DMS53 treated with DMSO at 0.1 percent for 48 hours (cell line): Measurements from ENCODE around the gene TRAPPC3.
"Not testable (repeated sequence)": the region's sequence is repeated elsewhere in the genome, so short reads cannot be mapped to it uniquely, and the experiment has no call there.

ENCODE experiments used
- DNase-seq: peaks from one replicate; lab custom pipeline; 2025; ENCODE audit not compliant: unreplicated experiment; lab: John Stamatoyannopoulos, UW

TRAPPC3 gene

DNA sequence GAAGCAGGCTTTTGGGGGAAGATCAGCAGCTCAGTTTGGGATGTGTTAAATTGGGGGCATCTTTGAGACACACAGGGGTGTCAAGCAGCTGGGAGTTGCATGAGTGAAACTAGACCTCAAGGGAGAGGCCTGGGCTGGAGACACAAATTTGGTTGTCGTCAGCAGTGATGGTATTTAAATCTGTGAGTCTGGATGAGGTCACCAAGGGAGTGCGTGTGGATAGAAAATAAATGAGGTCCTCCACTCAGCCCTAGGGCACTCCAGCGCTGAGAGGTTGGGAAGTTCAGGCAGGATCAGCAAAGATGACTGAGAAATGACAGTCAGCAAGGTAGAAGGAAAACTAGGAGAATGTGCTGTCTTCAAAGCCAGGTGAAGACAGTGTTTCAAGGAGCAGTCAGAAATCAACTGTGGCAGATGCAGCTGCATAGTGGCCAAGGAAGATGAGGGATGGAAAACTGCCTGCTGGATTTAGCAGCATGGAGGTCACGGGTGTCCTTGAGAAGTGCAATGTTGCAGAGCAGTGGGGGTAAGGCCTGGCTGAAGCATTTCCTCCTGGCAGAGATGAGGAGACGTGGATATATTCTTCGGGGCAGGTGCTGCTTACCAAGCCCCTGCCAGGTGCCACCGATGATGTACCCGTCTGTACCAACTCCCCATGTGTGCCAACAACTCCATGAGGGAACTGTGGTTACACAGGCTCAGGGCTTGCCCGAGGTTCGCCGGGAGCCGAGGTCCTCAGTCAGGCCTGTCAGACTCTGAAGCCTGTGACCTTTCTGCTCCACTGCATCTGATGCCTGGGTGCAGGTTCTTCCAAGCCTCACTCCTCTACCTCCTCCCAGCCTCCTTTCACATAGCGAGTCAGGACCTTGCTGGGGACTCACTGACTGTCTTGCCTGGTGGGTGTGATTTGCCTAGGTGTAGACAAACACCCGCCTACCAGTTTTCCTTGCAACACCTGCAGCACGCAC, 17.9 kb upstream of the TRAPPC3 start:
- no peak for DNase-seq

DNA sequence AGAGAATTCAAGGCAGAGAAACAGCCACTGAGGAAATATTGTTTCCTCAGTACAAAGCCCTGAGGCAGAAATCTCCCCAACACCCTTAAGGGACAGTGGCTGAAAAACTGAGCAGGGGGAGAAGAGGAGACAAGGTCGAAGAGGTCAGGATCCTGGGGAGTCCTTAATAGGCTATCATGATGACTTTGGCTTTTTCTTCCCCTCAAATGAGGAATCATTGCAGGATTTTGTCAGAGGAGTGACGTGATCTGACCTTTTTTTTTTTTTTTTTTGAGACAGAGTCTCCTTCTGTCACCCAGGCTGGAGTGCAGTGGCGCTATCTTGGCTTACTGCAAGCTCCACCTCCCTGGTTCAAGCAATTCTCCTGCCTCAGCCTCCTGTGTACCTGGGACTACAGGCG, 16.9 kb upstream of the TRAPPC3 start:
- DNase-seq: no peak

DNA sequence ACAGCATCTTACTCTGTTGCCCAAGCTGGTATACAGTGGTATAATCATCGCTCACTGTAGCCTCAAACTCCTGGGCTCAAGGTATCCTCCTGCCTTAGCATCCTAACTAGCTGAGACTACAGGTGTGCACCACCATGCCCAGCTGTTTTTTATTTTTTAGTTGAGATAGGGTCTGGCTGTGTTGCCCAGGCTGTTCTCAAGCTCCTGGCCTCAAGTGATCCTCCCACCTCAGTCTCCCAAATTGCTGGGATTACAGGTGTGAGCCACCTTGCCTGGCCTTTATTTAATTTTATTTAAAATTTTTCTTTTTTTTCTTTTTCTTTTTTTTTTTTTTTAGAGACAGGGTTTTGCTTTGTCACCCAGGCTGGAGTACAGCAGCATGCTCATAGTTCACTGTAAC, 15.9 kb upstream of the TRAPPC3 start:
- no peak for DNase-seq

DNA sequence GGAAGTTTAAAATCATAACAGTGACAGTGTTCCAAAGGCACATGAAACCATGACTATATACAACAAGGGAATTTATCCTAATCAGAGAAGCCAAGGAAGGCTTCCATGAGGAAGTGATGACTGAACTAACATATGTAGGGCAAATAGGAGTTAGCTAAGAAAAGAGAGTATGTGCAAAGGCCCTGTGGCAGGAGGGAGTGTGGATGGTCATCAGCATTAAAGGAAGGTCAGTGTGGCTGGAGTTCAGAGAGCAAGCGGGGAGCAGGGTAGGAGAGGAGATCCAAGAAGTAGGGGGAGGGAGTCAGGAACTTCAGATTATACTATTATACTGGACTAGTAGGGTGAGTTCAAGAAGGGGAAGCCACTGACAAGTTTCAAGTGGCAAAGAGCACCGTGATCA, 15.1 kb upstream of the TRAPPC3 start:
- DNase-seq: no peak

DNA sequence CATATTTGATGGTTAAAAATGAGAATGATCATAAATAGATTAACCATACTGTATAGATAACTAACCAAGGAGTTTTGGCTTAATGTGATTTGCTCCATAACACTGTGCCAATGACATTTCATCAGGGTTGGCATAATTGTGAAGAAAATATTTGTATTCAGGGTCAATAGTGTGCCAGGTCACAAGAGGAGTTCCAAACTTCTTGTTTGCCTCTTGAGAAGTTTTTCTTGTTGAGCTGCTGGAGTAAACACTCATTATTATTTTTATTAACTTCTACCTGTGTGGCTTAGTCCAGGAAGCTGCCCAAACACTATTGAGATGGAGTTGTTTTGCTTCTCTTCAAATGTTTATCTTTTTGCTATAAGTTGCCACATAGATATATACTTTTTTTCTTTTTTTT, 14.1 kb upstream of the TRAPPC3 start:
- no peak for DNase-seq

DNA sequence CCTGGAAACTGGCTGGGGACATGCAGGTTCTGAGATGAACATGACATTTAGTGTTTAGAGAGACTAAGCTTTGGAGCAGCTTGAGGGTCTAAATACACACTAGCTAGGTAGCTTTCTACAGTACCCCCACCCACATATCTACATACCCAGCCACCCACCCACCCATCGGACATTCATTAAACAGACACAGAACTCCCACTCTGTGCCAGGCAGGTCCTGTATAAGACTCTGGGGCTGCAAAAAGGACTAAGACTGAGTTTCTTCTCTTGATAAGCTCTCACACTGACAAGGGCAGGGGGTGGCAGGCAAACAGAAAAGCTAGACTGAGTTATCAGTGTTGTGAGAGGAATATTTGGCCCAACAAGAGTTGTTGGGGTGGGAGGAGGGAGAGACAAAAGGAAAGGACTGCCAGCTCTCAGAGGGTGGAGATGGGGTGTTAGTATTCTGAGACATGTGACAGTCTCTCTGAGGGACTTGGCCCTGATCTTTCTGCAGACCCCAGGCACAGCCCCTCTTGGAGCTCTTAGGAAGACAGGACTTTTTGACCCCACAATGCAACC, 13.5 kb upstream of the TRAPPC3 start:
- DNase-seq: no peak

DNA sequence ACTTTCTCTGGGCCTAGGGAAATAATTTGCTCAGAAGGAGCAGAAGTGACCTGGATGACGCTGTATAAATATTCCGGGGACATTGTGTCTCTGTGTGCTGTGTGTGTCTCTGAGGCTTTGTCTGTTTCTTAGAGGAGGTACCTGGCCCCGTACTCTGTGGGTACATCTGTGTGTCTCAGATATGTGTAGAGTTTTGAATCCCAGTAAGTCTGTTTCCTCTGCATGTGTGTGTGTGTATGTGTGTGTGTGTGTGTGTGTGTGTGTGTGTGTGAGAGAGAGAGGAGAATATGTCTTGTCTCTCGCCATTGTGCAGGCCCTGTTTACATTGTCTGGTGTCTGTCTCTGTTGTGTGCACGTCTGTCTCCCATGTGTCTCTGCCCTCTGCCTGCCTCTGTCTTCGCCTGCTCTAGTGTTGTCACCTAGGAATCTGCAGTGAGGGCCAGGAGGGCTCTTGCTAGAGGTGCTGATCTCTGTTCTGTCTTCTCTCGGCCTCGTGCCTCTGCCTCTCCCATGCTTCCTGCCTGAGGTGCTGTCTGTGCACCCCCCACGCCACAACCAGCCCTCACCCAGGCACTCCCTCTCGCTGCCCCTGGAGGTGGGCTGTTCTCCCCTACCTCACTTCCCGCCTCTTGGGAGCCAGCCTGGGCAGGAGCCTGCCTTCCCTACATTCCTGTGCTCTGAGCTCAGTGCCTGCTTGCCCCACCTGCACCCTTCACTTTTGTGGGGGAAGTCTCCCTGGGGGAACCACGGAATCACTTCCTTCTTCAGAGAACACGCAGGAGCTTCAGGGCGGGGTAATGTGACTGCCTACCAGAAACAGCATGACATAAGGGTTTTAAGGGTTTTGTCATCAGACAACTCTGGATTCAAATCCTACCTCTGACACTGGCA, 12.6 kb upstream of the TRAPPC3 start:
- no peak for DNase-seq

DNA sequence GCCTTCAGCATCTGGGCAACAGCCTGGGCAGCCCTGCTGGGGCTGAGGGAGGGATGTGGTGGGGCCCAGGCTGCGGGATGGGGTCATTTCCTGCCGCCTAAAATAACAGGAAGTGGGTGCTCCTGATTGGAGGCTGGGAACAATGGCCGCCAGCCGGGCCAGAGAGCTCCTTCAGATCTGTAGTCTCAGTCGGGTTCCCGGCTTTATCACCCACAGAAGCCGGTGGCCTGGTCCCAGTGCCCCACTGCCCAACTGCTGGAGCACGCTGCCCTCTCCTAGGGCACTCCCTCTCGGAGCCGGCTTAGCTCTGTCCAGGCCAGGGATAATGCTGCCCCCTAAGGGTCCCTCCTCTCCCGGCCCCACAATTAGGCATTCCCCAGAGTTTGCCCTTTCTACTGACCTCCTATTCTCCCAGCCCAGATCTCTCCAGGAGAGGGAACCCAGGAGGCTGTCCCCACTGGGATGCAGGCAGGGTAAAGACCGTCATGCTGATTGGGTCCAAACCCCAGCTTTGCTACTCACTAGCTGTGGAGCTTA, 11.7 kb upstream of the TRAPPC3 start:
- no peak for DNase-seq

DNA sequence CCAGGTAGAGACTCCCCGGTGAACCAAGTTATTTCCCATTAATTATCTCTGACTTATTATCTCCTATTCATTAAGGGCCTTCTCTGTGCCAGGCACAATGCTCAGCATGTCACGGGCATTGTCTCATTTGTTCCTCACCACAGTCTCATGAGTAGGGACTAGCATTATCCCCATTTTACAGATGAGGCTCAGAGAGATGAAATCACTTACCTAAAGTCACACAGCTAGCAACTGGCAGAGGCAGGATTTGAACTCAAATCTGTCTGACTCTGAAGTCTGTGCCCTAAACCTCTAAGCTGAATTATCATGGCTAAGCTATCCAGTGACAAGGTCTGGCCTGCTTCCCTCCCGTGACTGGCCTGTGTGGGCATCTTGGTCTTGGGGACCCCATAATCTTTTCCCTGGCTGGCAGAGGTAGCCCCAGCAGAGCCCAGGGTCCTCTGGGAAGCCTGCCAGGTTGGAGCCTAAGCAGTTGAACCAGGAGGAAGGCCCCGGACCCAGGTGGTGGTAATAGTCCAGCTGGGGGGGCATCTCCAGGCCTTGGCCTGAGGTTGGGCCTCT, 11.2 kb upstream of the TRAPPC3 start:
- no peak for DNase-seq

DNA sequence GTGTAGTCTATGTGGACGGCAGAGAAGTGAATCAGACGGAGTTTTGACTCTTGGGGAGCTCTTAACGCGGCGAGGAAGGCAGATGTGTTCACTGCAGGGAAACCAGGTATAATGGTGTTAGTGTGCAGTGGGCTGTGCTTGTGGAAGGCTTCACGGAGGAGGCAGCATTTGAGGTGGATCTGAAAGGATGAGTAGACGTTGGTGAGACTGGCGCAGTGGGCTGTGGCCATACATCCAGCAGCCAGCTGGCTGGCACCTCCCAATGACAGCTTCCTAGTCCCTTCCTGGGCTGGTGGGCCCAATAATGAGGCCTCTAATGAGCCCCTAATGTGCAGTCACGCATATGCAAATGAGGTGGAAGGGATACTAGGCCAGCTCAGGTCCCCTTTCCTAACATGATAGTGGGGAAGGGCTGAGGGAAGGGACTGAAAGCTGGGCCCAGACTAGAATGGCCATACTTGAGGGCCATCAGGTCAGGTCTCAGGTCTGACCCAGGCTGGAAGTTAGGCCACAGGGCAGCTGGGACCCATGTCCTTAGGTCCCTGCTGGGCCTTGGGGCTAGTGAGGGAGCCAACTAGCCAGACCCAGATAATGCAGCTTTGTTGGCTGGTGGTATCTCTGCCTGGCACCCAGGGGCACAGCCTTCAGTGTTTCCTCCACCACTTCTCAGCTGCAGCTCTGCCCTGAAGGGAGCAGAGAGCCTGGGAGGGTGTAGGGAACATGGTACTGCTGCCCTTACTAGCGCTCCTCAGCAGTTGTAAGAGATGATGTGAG, 10.5 kb upstream of the TRAPPC3 start:
- DNase-seq: no peak

DNA sequence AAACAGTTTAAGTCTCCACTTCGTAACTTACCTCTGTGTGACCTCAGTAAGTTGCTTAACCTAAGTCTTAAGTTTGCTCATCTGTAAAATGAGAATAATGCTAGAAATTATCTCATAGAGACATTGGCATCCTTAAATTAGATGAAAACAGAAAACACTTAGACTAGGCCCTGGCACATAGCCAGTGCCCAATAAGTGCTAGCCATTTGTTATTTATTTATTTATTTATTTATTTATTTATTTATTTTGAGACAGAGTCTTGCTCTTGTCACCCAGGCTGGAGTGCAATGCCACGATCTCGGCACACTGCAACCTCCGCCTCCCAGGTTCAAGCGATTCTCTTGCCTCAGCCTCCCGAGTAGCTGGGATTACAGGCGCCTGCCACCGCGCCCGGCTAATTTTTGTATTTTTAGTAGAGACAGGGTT, 9.6 kb upstream of the TRAPPC3 start:
- not testable (repeated sequence) for DNase-seq

DNA sequence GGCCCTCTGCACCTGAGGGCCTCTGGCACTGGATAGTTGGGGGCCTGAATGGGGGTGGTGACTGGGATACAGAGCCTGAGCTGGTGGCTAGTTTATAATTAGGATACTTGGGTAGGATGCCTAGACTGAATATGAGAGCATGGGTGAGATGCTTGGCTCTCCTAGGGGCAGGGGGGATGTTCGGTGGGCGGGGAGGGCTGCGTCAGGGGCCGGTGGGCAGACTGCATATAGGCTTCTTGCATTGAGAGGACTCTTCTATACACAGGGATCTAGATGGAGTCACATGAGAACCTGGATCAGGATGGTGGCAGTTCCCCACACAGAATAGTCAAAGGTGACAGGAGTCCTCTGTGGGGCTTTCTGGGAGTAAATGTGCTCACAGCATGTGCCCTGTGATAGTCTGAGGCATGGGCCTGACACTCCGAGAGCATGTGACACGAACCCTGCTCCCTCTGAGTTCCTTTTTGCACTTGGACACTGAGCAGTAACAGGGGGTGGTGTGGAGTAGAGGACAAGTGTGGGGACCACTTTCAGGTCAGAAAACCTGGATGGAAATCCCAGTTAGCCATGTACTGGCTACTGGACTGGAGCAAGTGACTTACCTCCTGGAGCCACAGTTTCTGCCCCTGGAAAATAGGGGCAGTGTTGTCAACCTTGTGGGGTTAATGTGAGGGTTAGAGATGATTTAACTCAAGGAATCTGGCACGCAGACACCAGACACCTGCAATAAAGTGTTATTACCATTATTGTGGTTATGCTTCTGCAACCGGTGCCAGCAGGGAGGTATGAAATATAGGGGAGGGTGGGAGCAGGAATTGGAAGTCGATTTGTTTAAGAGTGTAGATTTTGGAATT, 8.9 kb upstream of the TRAPPC3 start:
- DNase-seq: no peak

DNA sequence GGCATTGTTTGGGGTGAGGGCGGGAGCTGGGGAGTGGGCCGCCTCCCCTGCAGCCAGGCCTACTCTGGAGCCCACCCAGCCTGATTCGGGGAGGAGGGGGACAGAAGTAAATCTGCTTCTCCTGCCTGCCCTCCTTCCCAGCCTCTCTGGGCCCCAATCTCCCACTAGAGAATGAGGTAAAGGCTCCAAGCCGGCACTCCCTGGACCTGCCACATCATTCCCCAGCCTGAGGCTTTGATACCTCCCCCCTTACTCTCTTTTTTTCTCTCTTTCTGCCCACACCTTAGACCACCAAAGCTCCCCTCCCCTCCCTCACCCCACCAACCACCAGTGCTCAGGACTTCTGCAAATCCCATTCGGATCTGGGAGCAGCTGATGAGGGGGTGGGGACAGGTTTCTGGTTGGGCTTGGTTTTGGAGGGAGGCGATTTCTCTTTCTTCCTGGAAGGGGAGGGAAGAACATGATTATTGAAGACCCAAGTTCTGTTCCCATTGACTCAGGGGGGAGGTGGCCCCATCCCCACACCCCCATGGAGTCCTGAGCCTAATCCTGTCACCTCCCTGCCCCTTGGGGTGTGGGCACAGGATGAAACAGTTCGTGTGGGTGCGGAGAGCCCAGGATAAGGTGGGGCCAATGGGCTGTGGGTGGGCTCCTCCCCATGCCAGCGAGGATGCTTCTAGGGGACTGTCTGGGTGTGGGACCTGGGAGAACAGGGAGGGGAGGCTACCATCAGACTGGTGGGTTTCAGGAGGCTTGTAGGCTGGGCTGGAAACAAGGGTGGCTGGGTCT, 8.0 kb upstream of the TRAPPC3 start:
- no peak for DNase-seq

DNA sequence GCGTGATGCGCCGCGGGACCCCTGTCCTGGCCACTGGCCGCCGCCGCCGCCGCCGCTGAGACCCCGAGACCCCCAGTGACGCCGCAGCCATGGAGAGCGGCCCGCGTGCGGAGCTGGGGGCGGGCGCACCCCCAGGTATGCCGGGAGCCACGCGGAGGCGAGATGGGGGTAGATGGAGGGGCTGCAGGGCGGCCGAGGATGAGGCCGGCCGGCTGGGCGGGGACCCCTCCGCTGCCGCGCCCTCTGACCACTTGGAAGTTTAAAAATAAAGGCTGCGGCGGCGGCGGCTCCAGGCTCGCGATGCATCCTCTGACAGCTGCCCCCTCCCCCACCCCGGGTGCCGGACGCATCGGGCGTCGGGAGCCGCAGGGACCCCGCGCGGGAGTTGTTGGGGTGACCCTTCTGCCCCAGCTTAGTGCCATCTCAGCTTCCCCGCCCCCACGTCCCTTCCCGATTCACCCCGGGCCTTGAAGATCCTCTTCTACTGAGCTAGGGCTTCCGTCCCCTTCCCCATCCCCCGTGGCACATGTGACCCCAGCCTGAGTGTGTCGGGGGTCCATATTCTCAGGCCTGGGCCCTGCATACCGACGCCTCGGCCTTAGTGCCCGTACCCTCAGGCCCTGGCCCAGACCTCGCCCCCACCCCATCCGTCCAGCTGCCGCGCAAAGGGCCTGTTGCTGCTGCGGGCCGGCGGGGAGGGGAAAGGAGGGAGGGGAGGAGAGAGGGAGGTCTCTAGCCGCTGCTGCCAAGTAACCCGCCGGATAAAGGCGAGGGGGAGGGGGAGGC, 7.2 kb upstream of the TRAPPC3 start:
- peak; percentile 28 for DNase-seq

DNA sequence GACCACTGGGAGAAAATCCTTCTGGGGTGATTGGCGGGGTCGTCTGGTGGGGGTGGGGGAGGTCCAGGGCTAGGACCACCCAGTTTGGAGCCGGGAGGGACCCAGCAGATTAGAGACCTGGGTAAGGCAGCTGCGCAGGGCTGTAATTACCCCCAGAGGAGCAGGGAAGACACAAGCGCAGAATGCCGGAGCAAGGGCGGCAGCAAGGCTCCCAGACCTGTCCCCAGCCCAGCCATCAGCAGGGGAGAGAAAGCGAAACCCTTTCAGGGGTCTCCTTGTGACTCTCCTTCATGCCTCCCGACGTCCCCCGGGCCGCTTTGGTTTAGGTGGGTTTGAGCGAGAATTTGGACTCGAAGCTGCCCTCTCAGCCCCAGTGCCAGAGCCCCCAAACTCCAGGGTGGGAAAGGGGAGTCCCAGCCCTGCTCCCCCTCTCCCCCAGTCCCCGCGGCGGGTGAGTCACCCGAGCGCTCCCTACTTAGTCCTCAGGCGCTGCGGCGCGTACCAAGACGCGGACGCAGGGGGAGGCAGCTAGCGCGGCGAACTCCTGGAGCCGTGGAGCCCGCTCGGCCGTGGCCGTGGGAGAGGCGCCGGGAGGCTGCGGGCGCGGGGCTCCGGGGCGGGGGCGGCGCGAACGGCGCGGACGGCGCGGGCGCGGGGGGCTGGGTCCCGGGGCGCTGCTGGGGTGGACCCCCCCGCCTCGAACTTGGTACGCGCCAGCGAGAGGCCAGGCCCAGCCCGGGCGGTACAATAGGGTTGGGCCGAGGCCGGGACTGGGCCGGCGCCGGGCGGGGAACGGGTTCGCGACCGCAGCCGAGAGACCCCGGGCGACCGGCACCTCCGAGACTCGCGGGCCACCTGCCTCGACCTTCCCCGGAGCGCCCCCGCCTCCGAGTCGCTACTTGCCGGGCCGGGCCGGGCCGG, 6.4 kb upstream of the TRAPPC3 start, which contains the start of gene MAP7D1:
TSS of gene MAP7D1 (plus strand) at position 753 of the 921 bp plus-strand sequence. CDS start 258 bp downstream, outside the sequence.
- DNase-seq: peak; percentile 41

DNA sequence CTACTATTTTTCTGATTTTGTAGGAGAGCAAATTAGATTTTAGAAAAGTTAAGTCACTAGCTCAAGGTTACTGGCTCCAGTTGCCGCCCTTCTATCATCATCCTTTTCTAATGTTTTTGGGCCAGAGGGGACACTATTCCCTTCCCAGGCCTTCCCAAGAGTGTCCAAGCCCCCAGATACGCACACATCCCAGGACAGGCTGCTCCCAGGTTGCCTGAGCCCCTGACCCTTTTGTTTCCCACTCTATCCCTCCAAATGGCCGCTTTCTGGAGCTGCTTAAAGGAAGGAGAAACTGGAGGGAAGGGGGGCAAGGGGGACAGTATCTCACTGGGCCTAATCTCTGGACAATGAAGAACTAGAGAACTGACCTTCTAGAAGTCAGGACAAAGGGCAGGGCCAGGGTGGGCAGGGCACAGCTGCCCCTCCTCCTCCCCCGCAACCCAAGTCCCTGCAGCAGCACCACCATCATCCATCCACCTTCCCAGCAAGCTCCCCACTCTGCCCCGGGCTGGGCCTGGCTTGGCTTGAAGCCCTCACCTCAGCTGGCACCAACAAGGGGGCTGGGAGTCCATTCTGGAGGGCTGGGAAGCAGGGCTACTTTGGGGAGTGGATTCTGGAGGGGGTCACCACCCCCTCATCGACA, 5.6 kb upstream of the TRAPPC3 start:
- DNase-seq: no peak
